ENCODE results near the gene IFNL1.

DNA sequence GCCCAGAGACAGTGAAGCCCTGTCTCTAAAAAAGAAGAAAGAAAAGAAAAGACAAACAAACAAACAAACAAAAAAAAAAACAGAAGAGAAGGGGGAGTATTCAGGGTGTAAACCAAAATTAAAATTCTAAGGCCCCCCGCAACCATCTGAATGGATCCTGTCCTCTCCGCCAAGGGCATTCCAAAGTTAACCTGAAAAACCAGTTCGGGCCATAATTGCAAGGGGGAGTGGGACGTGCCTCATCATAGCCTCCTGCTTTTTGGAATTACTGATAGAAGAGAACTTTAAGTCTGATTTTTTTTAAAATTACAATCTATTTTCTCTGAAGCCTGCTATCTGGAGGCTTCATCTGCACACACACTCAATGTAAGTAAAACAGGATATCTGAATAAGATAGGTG is 33.7 kb upstream of the IFNL1 start:
- TF ChIP-seq POLR2A (IDR thresholded peaks at IDR 0.05) = no peak
- TF ChIP-seq, protein P1, sequence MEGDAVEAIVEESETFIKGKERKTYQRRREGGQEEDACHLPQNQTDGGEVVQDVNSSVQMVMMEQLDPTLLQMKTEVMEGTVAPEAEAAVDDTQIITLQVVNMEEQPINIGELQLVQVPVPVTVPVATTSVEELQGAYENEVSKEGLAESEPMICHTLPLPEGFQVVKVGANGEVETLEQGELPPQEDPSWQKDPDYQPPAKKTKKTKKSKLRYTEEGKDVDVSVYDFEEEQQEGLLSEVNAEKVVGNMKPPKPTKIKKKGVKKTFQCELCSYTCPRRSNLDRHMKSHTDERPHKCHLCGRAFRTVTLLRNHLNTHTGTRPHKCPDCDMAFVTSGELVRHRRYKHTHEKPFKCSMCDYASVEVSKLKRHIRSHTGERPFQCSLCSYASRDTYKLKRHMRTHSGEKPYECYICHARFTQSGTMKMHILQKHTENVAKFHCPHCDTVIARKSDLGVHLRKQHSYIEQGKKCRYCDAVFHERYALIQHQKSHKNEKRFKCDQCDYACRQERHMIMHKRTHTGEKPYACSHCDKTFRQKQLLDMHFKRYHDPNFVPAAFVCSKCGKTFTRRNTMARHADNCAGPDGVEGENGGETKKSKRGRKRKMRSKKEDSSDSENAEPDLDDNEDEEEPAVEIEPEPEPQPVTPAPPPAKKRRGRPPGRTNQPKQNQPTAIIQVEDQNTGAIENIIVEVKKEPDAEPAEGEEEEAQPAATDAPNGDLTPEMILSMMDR (IDR thresholded peaks at IDR 0.05) = no peak
